ENCODE data around the gene CAPN9.

The CAPN9 gene

GRCh38 chr1:230800891-230801840 is 54.0 kb downstream of the CAPN9 start:
- DNase-seq: no peak

GRCh38 chr1:230804396-230804795 is 57.2 kb downstream of the CAPN9 start:
- DNase-seq: no peak

GRCh38 chr1:230806552-230806951 is 59.4 kb downstream of the CAPN9 start:
- no peak for DNase-seq

GRCh38 chr1:230807029-230807428 is 59.8 kb downstream of the CAPN9 start:
- no peak for DNase-seq

- no peak for DNase-seq
Observed at GRCh38 chr1:230807561-230808280, 60.5 kb downstream of the CAPN9 start.

GRCh38 chr1:230808281-230808872 is 61.2 kb downstream of the CAPN9 start:
- DNase-seq: no peak

GRCh38 chr1:230809256-230809990 is 62.2 kb downstream of the CAPN9 start:
- DNase-seq: no peak

GRCh38 chr1:230812568-230812967 is 65.4 kb downstream of the CAPN9 start:
- no peak for DNase-seq

- no peak for DNase-seq
Observed at GRCh38 chr1:230814949-230815692, 67.9 kb downstream of the CAPN9 start.

GRCh38 chr1:230816018-230816417 is 68.8 kb downstream of the CAPN9 start:
- DNase-seq: no peak

GRCh38 chr1:230818367-230818766 is 71.2 kb downstream of the CAPN9 start:
- no peak for DNase-seq

GRCh38 chr1:230818901-230819300 is 71.7 kb downstream of the CAPN9 start:
- DNase-seq: no peak

GRCh38 chr1:230819976-230820375 is 72.8 kb downstream of the CAPN9 start:
- no peak for DNase-seq

GRCh38 chr1:230820568-230820967 is 73.4 kb downstream of the CAPN9 start:
- no peak for DNase-seq

GRCh38 chr1:230821346-230821745 is 74.2 kb downstream of the CAPN9 start:
- no peak for DNase-seq

GRCh38 chr1:230822092-230822581 is 74.9 kb downstream of the CAPN9 start:
- DNase-seq: no peak

- no peak for DNase-seq
Observed at GRCh38 chr1:230823426-230823825, 76.2 kb downstream of the CAPN9 start.

- DNase-seq: no peak
Observed at GRCh38 chr1:230823931-230824381, 76.8 kb downstream of the CAPN9 start.

GRCh38 chr1:230824551-230824918 is 77.3 kb downstream of the CAPN9 start:
- no peak for DNase-seq

- DNase-seq: no peak
Observed at GRCh38 chr1:230824919-230825721, 77.9 kb downstream of the CAPN9 start.

- no peak for DNase-seq
Observed at GRCh38 chr1:230825761-230826160, 78.6 kb downstream of the CAPN9 start.

Data from stimulated activated CD4-positive, alpha-beta T cell treated with anti-CD3 and anti-CD28 coated beads, Interleukin-4, amount 100 ng/mL, for 24 hours (primary cell).